Esophagus muscularis mucosa (tissue), 4 donors: ENCODE measurements around the gene SORCS2. TPM values are rescaled to one million over a fixed set of nuclear protein-coding genes. Genes with fewer than 3 reads are reported as not detected.

Experiments used
- DNase-seq: peaks from one replicate; pipeline ENCODE4 v3.0.0-alpha.2; 2017; ENCODE audit errors: extremely low spot score
- H3K27ac ChIP-seq, 4 donors: fragments of 200-600 bp; sonication (generic); replicated peaks in 1 of 4; 1 replicate in 3 of 4; 2 replicates in 1 of 4; pipeline ENCODE4 v1.5.1; 2016 to 2019; ENCODE audit warnings: mild to moderate bottlenecking in 1 of 4
- H3K27me3 ChIP-seq, 4 donors: fragments of 200-600 bp; sonication (generic); one replicate each; pipeline versions ENCODE4 v1.5.1 to v1.6.0; 2016 to 2019
- H3K36me3 ChIP-seq, 4 donors: fragments of 200-600 bp; sonication (generic); one replicate each; pipeline ENCODE4 v1.5.1; 2016 to 2019
- H3K4me1 ChIP-seq, 4 donors: fragments of 200-600 bp; sonication (generic); one replicate each; pipeline ENCODE4 v1.5.1; 2016 to 2019
- H3K4me3 ChIP-seq, 4 donors: fragments of 200-600 bp; sonication (generic); 1 replicate in 2 of 4; 2 replicates in 2 of 4; pipeline ENCODE4 v1.5.1; 2016 to 2019; ENCODE audit warnings: mild to moderate bottlenecking in 4 of 4, moderate library complexity in 1 of 4
- H3K9me3 ChIP-seq, 4 donors: fragments of 200-600 bp; sonication (generic); 1 replicate in 3 of 4; 2 replicates in 1 of 4; pipeline ENCODE4 v1.5.1; 2016 to 2019
- EP300 ChIP-seq: sonication (generic); formaldehyde crosslinking; IDR thresholded peaks from one replicate; pipeline ENCODE4 v1.6.1; 2017; ENCODE audit warnings: antibody characterized with exemption
- POLR2A ChIP-seq: fragments of 450-650 bp; IDR thresholded peaks from one replicate; pipeline ENCODE4 v1.6.1; 2017; ENCODE audit warnings: antibody characterized with exemption, moderate library complexity, mild to moderate bottlenecking, low read depth
- POLR2AphosphoS5 ChIP-seq, 2 donors: sonication (generic); formaldehyde crosslinking; IDR thresholded peaks; one replicate each; pipeline ENCODE4 v1.6.1; 2017; ENCODE audit warnings: antibody characterized with exemption in 2 of 2
- WGBS: methylation state at CpG from one replicate; pipeline ENCODE4 v1.1.5; 2018; 5-methylcytosine and 5-hydroxymethylcytosine counted together
- intact Hi-C: fragments of 100-400 bp; cut with DNase I; formaldehyde crosslinking; loops from one replicate; pipeline ENCODE4 v1.15.1; 2023
- total RNA-seq, 4 donors: library from RNA; depleted of rRNA; stranded (reverse); fragments of >200 nt; gene quantifications; one replicate each; pipeline versions ENCODE4 v1.1.0 to v1.2.1, GENCODE V29; 2016
- TF ChIP-seq, protein P1 (sequence below), 3 experiments: fragments of 200-600 bp in 2 of 3; fragments of 450-650 bp in 1 of 3; sonication (generic) in 2 of 3; IDR thresholded peaks; one replicate each; pipeline ENCODE4 v1.5.1; 2017 to 2019; ENCODE audit warnings: antibody characterized with exemption in 3 of 3, mild to moderate bottlenecking in 2 of 3, moderate library complexity in 1 of 3

The SORCS2 gene
- total RNA-seq, 4 donors from 2014 or later = 3.3 to 10.1 (median 4.3) TPM

DNA sequence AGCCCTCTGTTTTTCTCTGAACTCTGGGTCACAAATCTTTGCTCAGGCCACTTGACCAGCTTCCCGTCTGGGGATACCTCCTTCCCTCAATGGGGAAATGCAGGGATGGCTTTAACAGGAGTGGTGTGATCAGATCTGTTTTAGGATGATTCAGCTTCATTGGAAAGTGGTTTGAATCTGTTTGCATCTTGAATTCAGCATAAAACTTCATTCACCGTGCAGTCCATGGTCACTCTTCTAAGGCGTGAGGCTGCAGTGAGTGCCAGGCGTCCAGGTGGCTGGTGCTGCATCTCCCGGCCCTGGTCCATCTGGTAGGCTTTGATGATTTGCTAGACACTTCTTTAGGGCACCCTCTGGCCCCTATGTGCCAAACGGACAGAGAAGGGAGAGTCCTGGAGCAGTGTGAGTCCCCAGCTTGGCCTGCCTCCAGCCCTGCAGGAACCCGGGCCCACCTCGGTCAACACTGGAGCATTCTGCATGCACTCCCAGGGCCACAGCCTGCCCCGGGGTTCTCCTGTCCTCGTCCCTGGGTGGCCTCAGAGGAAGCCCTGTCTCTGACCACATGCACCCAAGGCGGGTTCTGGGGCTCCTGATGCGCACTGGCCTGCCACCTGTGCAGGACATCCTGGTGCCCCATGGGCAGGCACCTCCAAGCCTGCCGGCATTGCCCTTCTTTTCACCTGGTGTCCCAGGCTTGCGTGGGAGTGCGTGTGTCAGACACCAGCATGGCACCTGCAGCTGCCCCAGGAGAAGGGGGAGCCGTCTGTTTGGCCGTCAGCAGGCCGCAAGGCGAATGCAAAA, 493.9 kb downstream of the SORCS2 start:
- no peak overlapping the region for H3K27ac ChIP-seq
- H3K27me3 ChIP-seq = no peaks in the 10 kb centered on the region
- no peaks in the 10 kb centered on the region for H3K4me1 ChIP-seq
- no peak overlapping the region for H3K4me3 ChIP-seq
- 95% methylated on average over 7 of the region's 19 CpGs for WGBS
- peaks cover 0 to 17% (median 11%) of the 10 kb centered on the region in 4 donors for H3K9me3 ChIP-seq
- intact Hi-C loops = no loop called here
- peaks cover 0 to 22% (median 10%) of the 10 kb centered on the region in 4 donors for H3K36me3 ChIP-seq
- no peak for TF ChIP-seq POLR2AphosphoS5 (IDR thresholded peaks at IDR 0.05)
- TF ChIP-seq POLR2A = no peak
- TF ChIP-seq, protein P1, sequence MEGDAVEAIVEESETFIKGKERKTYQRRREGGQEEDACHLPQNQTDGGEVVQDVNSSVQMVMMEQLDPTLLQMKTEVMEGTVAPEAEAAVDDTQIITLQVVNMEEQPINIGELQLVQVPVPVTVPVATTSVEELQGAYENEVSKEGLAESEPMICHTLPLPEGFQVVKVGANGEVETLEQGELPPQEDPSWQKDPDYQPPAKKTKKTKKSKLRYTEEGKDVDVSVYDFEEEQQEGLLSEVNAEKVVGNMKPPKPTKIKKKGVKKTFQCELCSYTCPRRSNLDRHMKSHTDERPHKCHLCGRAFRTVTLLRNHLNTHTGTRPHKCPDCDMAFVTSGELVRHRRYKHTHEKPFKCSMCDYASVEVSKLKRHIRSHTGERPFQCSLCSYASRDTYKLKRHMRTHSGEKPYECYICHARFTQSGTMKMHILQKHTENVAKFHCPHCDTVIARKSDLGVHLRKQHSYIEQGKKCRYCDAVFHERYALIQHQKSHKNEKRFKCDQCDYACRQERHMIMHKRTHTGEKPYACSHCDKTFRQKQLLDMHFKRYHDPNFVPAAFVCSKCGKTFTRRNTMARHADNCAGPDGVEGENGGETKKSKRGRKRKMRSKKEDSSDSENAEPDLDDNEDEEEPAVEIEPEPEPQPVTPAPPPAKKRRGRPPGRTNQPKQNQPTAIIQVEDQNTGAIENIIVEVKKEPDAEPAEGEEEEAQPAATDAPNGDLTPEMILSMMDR (IDR thresholded peaks at IDR 0.05) = no peak
- no peak for TF ChIP-seq EP300
- no peak for DNase-seq

DNA sequence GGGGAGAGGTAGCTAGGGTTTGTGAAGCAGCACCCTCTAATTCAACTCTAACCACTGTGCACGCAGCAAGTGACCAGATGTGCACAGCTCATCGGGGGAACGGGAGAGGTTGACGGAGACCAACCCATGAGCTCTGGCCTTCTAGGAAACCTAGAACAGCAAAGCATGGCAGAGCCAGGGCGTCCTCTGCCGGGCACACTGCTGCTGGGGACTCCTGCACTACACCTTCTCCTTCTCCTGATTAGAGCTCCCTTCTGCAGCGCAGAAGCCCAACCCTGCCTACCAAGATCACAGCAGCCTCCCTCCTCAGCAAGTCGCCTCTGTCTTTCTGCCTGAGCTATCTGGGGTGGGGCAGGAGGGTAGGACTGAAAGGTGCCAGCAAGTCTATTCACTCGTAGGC, 494.7 kb downstream of the SORCS2 start:
- DNase-seq = no peak
- 94% methylated on average over 7 of the region's 9 CpGs for WGBS
- H3K9me3 ChIP-seq = peaks cover 0 to 17% (median 11%) of the 10 kb centered on the region in 4 donors
- intact Hi-C loops = no loop called here
- no peak overlapping the region for H3K4me3 ChIP-seq
- no peaks in the 10 kb centered on the region for H3K27me3 ChIP-seq
- H3K36me3 ChIP-seq = peaks cover 0 to 22% (median 10%) of the 10 kb centered on the region in 4 donors
- H3K4me1 ChIP-seq = no peaks in the 10 kb centered on the region
- no peak overlapping the region for H3K27ac ChIP-seq
- TF ChIP-seq EP300 = no peak
- no peak for TF ChIP-seq POLR2A
- TF ChIP-seq POLR2AphosphoS5 (IDR thresholded peaks at IDR 0.05) = no peak
- TF ChIP-seq, protein P1 (IDR thresholded peaks at IDR 0.05) = no peak

DNA sequence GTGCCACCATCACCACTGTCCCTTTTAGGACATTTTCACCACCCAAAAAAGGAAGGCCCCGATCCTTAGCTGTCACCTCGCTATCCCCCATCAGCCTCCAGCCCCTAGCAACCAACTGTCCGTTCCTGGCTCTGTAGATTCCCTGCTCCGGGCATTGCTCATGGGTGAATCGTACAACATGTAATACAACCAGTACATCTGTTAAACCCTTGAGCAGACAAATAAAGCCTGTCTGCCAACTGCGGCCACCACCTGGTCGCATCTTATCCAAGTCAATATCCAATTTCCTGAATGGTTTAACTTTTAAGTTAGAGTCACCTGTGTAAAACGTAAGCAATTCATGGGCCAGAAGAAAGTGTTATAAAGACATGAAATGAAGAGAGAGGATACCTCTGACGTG, 495.5 kb downstream of the SORCS2 start:
- no peak overlapping the region for H3K4me3 ChIP-seq
- intact Hi-C loops = no loop called here
- H3K36me3 ChIP-seq = peaks cover 0 to 21% (median 9%) of the 10 kb centered on the region in 4 donors
- no peak for DNase-seq
- no peak overlapping the region for H3K27ac ChIP-seq
- no peaks in the 10 kb centered on the region for H3K27me3 ChIP-seq
- peaks cover 0 to 12% (median 8%) of the 10 kb centered on the region in 4 donors for H3K9me3 ChIP-seq
- WGBS = 92% methylated on average over 9 of the region's 9 CpGs
- no peak for TF ChIP-seq POLR2A
- TF ChIP-seq POLR2AphosphoS5 (IDR thresholded peaks at IDR 0.05) = no peak
- TF ChIP-seq EP300 = no peak
- TF ChIP-seq, protein P1 (IDR thresholded peaks at IDR 0.05) = no peak
- no peaks in the 10 kb centered on the region for H3K4me1 ChIP-seq

DNA sequence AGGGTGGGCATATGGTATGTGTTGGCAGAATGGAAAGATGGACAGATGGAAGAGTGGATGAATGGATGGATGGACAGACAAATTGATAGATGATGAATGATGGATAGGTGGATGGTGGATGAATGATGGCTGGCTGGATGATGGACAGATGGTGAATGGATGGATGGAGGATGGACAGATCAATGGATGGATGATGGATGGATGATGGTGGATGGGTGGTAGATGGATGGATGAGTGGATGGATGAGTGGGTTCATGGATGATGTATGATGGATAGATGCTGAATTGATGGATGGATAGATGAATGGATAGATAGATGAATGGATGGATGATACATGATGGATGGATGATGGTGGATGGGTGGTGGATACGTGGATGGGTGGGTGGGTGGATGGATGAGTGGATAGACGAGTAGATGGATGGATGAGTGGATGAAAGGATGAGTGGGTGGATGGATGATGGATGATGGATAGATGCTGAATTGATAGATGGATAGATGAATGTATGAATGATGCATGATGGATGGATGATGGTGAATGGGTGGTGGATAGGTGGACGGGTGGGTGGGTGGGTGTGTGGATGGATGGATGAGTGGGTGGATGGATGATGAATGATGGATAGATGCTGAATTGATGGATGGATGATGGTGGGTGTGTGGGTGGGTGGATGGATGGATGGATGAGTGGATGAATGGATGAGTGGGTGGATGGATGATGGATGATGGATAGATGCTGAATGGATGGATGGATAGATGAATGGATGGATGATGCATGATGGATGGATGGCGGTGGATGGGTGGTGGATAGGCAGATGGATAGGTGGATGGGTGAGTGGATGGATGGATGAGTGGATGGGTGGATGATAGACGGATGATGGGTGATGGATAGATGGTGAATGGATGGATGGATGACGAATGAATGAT, 497.7 kb downstream of the SORCS2 start:
- Histone ChIP-seq H3K4me1 (no peaks in the 10 kb centered on the region), H3K27me3 (no peaks in the 10 kb centered on the region), H3K27ac (no peak overlapping the region), H3K9me3 (no peaks in the 10 kb centered on the region), H3K4me3 (no peak overlapping the region), H3K36me3 (peaks cover 0 to 8% (median 0%) of the 10 kb centered on the region in 4 donors)
- TF ChIP-seq POLR2AphosphoS5 (IDR thresholded peaks at IDR 0.05) = no peak
- TF ChIP-seq EP300 = no peak
- no peak for TF ChIP-seq POLR2A
- TF ChIP-seq, protein P1 (IDR thresholded peaks at IDR 0.05) = no peak
- intact Hi-C loops = no loop called here
- no peak for DNase-seq
- WGBS = 87% methylated on average over 6 of the region's 6 CpGs
